Measurements from ENCODE around the gene DNAJA1.
"Not testable (repeated sequence)": the region's sequence is repeated elsewhere in the genome, so short reads cannot be mapped to it uniquely, and the experiment has no call there.

Gene DNAJA1

GRCh38 chr9:33081128-33081851 is 56.2 kb downstream of the DNAJA1 start:
- peak; percentile 65 for DNase-seq (ENCODE audit: low read depth, low spot score)

GRCh38 chr9:33082128-33082527 is 57.1 kb downstream of the DNAJA1 start:
- no peak for DNase-seq (ENCODE audit: low read depth, low spot score)

GRCh38 chr9:33082538-33083326 is 57.7 kb downstream of the DNAJA1 start:
- no peak for DNase-seq (ENCODE audit: low read depth, low spot score)

GRCh38 chr9:33085672-33086071 is 60.6 kb downstream of the DNAJA1 start:
- DNase-seq (ENCODE audit: low read depth, low spot score) = not testable (repeated sequence)

Data from brain pericyte (primary cell).